ENCODE data around the gene STAMBP.

STAMBP gene

GRCh38 chr2:73889206-73889605 lies 60.4 kb downstream of the STAMBP start:
- Mint-ChIP-seq H3K36me3 (ENCODE audit: low read depth) (peaks cover 2% of the 10 kb centered on the region), H3K27me3 (ENCODE audit: low read depth) (no peaks in the 10 kb centered on the region), H3K4me3 (no peak overlapping the region), H3K9me3 (peaks cover 5% of the 10 kb centered on the region), H3K27ac (no peak overlapping the region), H3K4me1 (ENCODE audit: low read depth) (peaks cover 18% of the 10 kb centered on the region)

- Mint-ChIP-seq H3K4me3 (no peak overlapping the region), H3K27ac (no peak overlapping the region), H3K27me3 (ENCODE audit: low read depth) (no peaks in the 10 kb centered on the region), H3K9me3 (peaks cover 5% of the 10 kb centered on the region), H3K4me1 (ENCODE audit: low read depth) (peaks cover 30% of the 10 kb centered on the region), H3K36me3 (ENCODE audit: low read depth) (peaks cover 2% of the 10 kb centered on the region)
Measured at GRCh38 chr2:73890301-73891092, 61.7 kb downstream of the STAMBP start.

- Mint-ChIP-seq H3K9me3 (no peaks in the 10 kb centered on the region), H3K36me3 (ENCODE audit: low read depth) (peaks cover 2% of the 10 kb centered on the region), H3K27ac (no peak overlapping the region), H3K4me1 (ENCODE audit: low read depth) (peaks cover 29% of the 10 kb centered on the region), H3K4me3 (no peak overlapping the region), H3K27me3 (ENCODE audit: low read depth) (no peaks in the 10 kb centered on the region)
Measured at GRCh38 chr2:73891276-73891901, 62.6 kb downstream of the STAMBP start.

GRCh38 chr2:73892631-73893329 lies 64.0 kb downstream of the STAMBP start, which contains the start of gene ACTG2:
ACTG2 (plus strand) TSS chr2:73893008; CDS start chr2:73901312, 8,304 bp downstream.
- Mint-ChIP-seq H3K4me1 (ENCODE audit: low read depth) (peaks cover 31% of the 10 kb centered on the region), H3K27ac (peak within 1 kb of the TSS; percentile 1), H3K36me3 (ENCODE audit: low read depth) (no peaks in the 10 kb centered on the region), H3K9me3 (no peaks in the 10 kb centered on the region), H3K4me3 (no peak within 1 kb of the TSS), H3K27me3 (ENCODE audit: low read depth) (no peaks in the 10 kb centered on the region)

- Mint-ChIP-seq H3K9me3 (no peaks in the 10 kb centered on the region), H3K4me1 (ENCODE audit: low read depth) (peaks cover 27% of the 10 kb centered on the region), H3K27me3 (ENCODE audit: low read depth) (no peaks in the 10 kb centered on the region), H3K36me3 (ENCODE audit: low read depth) (no peaks in the 10 kb centered on the region), H3K27ac (peak overlapping the region; percentile 5), H3K4me3 (no peak overlapping the region)
Measured at GRCh38 chr2:73893764-73894474, 65.2 kb downstream of the STAMBP start.

GRCh38 chr2:73894475-73894850 lies 65.7 kb downstream of the STAMBP start:
- H3K27ac Mint-ChIP-seq, result peak overlapping the region; percentile 5
- no peaks in the 10 kb centered on the region for H3K36me3 Mint-ChIP-seq (ENCODE audit: low read depth)
- H3K4me3 Mint-ChIP-seq, result no peak overlapping the region
- H3K9me3 Mint-ChIP-seq, result no peaks in the 10 kb centered on the region
- no peaks in the 10 kb centered on the region for H3K27me3 Mint-ChIP-seq (ENCODE audit: low read depth)
- peaks cover 27% of the 10 kb centered on the region for H3K4me1 Mint-ChIP-seq (ENCODE audit: low read depth)

DNA sequence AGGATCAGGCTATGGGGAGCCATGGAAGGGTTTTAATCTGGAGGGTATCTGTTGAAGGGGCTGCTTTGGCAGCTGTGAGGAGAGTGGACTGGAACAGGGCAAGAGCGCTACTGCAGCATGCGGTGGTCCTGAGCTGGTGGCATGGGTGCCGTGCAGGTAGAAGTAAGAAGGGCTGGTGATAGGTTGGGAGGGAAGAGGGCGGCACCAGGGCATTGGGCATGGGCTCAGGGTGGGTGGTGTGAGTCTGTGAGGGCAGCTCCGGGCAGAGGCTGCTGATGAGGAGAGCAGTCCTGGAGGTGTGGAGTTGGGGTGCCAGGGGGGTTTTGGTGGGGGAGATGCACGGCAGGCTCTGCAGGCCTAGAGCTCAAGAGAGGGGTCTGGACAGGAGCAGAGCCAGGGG lies 66.1 kb downstream of the STAMBP start:
- Mint-ChIP-seq H3K27ac (peak overlapping the region; percentile 8), H3K4me3 (no peak overlapping the region), H3K27me3 (ENCODE audit: low read depth) (no peaks in the 10 kb centered on the region), H3K36me3 (ENCODE audit: low read depth) (no peaks in the 10 kb centered on the region), H3K9me3 (no peaks in the 10 kb centered on the region), H3K4me1 (ENCODE audit: low read depth) (peaks cover 27% of the 10 kb centered on the region)

DNA sequence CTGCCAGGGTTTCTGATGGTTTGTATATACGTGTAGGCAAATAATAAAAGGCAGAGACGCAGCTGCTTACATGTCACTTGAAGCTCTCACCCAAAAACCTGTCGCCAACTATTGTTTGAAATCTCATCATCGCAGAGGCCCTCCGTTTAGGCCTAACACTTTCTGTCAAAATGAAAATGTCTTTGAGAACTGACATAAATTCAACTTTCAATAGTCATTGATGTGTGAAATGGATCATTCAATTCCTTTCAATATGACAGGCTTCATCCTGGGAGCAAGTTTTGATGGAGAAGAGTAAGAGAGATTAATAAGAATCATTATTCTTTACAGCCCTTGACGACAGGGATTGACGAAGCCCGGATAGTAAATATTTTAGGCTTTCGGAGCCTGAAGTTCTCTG lies 66.7 kb downstream of the STAMBP start:
- no peaks in the 10 kb centered on the region for H3K9me3 Mint-ChIP-seq
- no peak overlapping the region for H3K27ac Mint-ChIP-seq
- peaks cover 27% of the 10 kb centered on the region for H3K4me1 Mint-ChIP-seq (ENCODE audit: low read depth)
- H3K36me3 Mint-ChIP-seq (ENCODE audit: low read depth), result no peaks in the 10 kb centered on the region
- no peaks in the 10 kb centered on the region for H3K27me3 Mint-ChIP-seq (ENCODE audit: low read depth)
- H3K4me3 Mint-ChIP-seq, result no peak overlapping the region

DNA sequence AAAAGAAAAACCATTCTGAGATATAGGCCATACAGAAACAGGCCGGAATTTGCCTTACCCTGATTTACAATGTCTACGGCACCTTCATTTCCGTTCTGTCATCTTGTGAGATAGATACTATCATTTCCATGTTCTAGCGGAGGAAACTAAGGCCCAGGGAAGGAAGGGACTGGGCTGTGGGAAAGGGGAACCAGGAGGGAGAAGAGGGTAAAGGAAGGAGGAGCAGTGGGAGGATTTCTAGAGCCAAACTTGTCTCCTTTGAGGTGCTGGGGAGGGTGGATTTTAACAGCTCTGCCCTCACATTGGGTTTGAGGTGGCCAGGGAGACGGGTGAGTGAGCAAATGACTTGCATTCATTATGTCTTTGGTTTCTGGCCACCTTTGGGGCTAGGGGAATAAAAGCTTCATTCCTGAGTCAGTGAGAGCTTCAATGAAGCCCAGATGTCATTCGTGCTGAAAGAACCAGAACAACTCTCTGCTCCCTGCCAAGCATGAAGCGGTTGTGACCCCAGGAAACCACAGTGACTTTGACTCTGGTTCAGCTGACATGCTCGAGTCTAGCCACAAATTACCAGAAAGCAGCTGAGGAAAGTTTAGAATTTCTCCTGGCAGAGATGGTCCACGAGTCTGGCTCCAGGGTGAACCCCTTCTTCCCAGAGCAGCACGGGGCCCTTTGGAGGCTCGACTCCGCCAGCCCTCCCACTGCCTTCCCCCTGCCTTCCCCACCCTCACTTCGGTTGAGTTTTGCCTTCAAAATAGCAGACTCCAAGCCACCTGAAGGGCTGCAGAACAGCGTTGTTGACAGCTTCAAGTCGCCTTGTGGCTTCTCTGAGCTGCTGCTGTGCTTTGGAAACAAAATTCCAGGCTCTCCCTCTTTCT lies 67.8 kb downstream of the STAMBP start:
- no peaks in the 10 kb centered on the region for H3K36me3 Mint-ChIP-seq (ENCODE audit: low read depth)
- H3K27me3 Mint-ChIP-seq (ENCODE audit: low read depth), result no peaks in the 10 kb centered on the region
- H3K9me3 Mint-ChIP-seq, result no peaks in the 10 kb centered on the region
- H3K27ac Mint-ChIP-seq, result peak overlapping the region; percentile 81
- peaks cover 28% of the 10 kb centered on the region for H3K4me1 Mint-ChIP-seq (ENCODE audit: low read depth)
- H3K4me3 Mint-ChIP-seq, result peak overlapping the region; percentile 59

GRCh38 chr2:73897240-73897583 lies 68.5 kb downstream of the STAMBP start:
- peak overlapping the region; percentile 81 for H3K27ac Mint-ChIP-seq
- H3K4me3 Mint-ChIP-seq, result no peak overlapping the region
- H3K4me1 Mint-ChIP-seq (ENCODE audit: low read depth), result peaks cover 29% of the 10 kb centered on the region
- no peaks in the 10 kb centered on the region for H3K9me3 Mint-ChIP-seq
- no peaks in the 10 kb centered on the region for H3K27me3 Mint-ChIP-seq (ENCODE audit: low read depth)
- no peaks in the 10 kb centered on the region for H3K36me3 Mint-ChIP-seq (ENCODE audit: low read depth)

DNA sequence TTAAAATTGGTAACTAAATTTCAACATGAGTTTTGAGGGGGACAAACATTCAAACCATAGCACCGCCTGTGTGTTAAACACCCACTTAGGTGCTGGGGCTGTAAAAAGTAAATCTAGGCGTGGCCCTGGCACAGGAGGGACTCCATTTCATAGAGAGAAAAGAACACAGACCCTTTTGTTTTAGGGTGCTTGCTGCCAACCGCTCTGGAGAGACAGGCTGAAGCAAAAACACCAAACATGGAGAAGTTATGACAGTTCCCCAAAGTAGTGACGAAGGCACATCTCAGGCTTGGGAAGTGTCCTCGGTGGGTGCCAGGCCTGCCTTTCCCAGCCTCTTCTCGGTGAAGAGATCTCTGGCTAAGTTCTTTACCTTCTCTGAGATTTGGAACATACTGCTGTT lies 69.2 kb downstream of the STAMBP start:
- Mint-ChIP-seq H3K4me3 (no peak overlapping the region), H3K36me3 (ENCODE audit: low read depth) (no peaks in the 10 kb centered on the region), H3K9me3 (no peaks in the 10 kb centered on the region), H3K27ac (no peak overlapping the region), H3K4me1 (ENCODE audit: low read depth) (peaks cover 29% of the 10 kb centered on the region), H3K27me3 (ENCODE audit: low read depth) (no peaks in the 10 kb centered on the region)

GRCh38 chr2:73899801-73900336 lies 71.1 kb downstream of the STAMBP start:
- Mint-ChIP-seq H3K4me3 (no peak overlapping the region), H3K4me1 (ENCODE audit: low read depth) (peaks cover 21% of the 10 kb centered on the region), H3K36me3 (ENCODE audit: low read depth) (no peaks in the 10 kb centered on the region), H3K27me3 (ENCODE audit: low read depth) (no peaks in the 10 kb centered on the region), H3K9me3 (no peaks in the 10 kb centered on the region), H3K27ac (no peak overlapping the region)

DNA sequence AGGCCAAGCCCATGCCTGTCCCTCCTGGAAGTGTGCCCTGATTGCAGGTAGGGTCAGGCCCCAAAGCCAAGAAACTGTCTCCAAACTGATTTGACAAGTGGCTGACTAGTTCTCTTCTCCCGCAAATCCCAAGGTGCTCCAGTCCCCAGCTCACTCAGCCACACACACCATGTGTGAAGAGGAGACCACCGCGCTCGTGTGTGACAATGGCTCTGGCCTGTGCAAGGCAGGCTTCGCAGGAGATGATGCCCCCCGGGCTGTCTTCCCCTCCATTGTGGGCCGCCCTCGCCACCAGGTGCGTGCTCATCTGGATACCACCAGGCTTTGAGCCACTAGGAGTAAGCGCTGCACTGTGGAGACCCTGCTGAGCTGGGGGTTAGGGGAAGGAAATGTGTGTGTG lies 72.4 kb downstream of the STAMBP start:
- H3K36me3 Mint-ChIP-seq (ENCODE audit: low read depth), result no peaks in the 10 kb centered on the region
- H3K4me1 Mint-ChIP-seq (ENCODE audit: low read depth), result peaks cover 14% of the 10 kb centered on the region
- H3K9me3 Mint-ChIP-seq, result no peaks in the 10 kb centered on the region
- no peak overlapping the region for H3K27ac Mint-ChIP-seq
- H3K27me3 Mint-ChIP-seq (ENCODE audit: low read depth), result no peaks in the 10 kb centered on the region
- H3K4me3 Mint-ChIP-seq, result no peak overlapping the region

Data from T-helper 1 cell treated with Interleukin-12 subunit alpha and Interleukin-12 subunit beta and Interleukin-4 antibody, amounts not matched to agents 30 μg/mL and 1 μg/mL, for 36 hours (primary cell).